ENCODE measurements around the gene ART1. TPM values are rescaled to one million over a fixed set of nuclear protein-coding genes. Genes with fewer than 3 reads are reported as not detected.

Gene ART1
- total and polyA plus RNA-seq, 2 of the 8 experiments (the other 6 are each of a cell fraction or from before 2014, with no cell fraction given) = not detected

DNA sequence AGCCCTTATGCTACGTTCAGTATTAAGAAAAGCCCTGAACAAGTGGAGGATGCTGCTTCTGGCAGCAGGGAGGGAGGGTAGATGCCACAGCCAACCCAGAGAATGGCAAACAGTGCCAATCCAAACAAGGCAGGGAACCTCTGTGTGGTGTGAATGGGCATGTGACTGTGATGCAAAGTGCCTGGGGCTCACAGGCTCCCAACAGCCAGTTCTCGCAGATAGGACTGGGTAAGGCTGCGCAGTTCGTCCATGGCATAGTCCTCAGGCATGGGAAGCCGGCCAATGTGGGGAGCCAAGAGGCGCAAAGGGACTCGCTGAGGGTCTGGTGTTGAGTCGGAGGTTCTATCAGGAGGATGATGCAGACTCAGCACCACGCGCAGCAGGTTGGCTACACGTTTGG, 31.0 kb downstream of the ART1 start:
- Histone ChIP-seq H2AFZ (ENCODE audit: low read length) (no peak overlapping the region), H4K8ac (ENCODE audit: extremely low read depth, insufficient read depth, low read length) (no peak overlapping the region), H3K23me2 (ENCODE audit: low read depth, low read length) (no peaks in the 10 kb centered on the region), H3K9ac (replicated peaks in 1 of 4; ENCODE audit: extremely low read depth in 1 of 4, low read depth in 3 of 4, low read length in 3 of 4) (no peak overlapping the region), H2BK5ac (ENCODE audit: low read depth, low read length) (no peak overlapping the region; the same call in 1 of the 2 replicates), H2BK120ac (replicated peaks; ENCODE audit: low read depth, low read length) (no peak overlapping the region), H3K4me1 (replicated peaks in 1 of 4; ENCODE audit: control insufficient read depth in 3 of 4, insufficient read depth in 4 of 4, low read length in 3 of 4) (no peaks in the 10 kb centered on the region), H3K27me3 (replicated peaks in 1 of 4; ENCODE audit: control insufficient read depth in 3 of 4, extremely low read depth in 1 of 4, insufficient read depth in 3 of 4, low read length in 3 of 4) (no peaks in the 10 kb centered on the region), H3K9me3 (ENCODE audit: insufficient read depth in 2 of 2, low read depth in 1 of 2, low read length in 1 of 2) (no peaks in the 10 kb centered on the region), H3K79me1 (ENCODE audit: low read depth, low read length) (no peaks in the 10 kb centered on the region), H2BK20ac (ENCODE audit: low read length) (no peak overlapping the region), H3K4me3 (ENCODE audit: extremely low read depth in 1 of 4, insufficient read depth in 2 of 4, low read depth in 3 of 4, low read length in 4 of 4) (no peak overlapping the region), H3K79me2 (ENCODE audit: control insufficient read depth in 1 of 2, insufficient read depth in 2 of 2, low read length in 2 of 2) (no peaks in the 10 kb centered on the region), H3K4ac (replicated peaks; ENCODE audit: insufficient read length, low read depth, low read length) (no peak overlapping the region), H2AK5ac (ENCODE audit: low read depth, low read length) (no peak overlapping the region), H3K23ac (ENCODE audit: insufficient read length) (no peak overlapping the region), H2BK12ac (ENCODE audit: low read depth, low read length) (no peak overlapping the region), H3K56ac (replicated peaks; ENCODE audit: insufficient read length, low read depth, low read length) (no peak overlapping the region), H4K91ac (replicated peaks; ENCODE audit: insufficient read length, low read length) (no peak overlapping the region), H3K18ac (ENCODE audit: extremely low read depth, low read length) (no peak overlapping the region), H3K27ac (ENCODE audit: low read depth, low read length) (no peak overlapping the region), H4K20me1 (replicated peaks in 1 of 2; ENCODE audit: control insufficient read depth in 1 of 2, insufficient read depth in 2 of 2, low read length in 2 of 2) (peaks cover 3% of the 10 kb centered on the region in 2 experiments), H2BK15ac (ENCODE audit: low read length) (no peak overlapping the region), H3K36me3 (ENCODE audit: control insufficient read depth in 2 of 4, insufficient read depth in 4 of 4, low read length in 3 of 4) (peaks cover 22 to 77% (median 63%) of the 10 kb centered on the region in 4 experiments; a peak in 7 of 8 replicates), H3K14ac (ENCODE audit: insufficient read length) (no peak overlapping the region), H4K5ac (ENCODE audit: insufficient read length, low read depth, low read length) (no peak overlapping the region), H3K4me2 (ENCODE audit: insufficient read depth in 1 of 2, low read depth in 2 of 2, low read length in 2 of 2) (no peak overlapping the region)
- FAIRE-seq (no peak), DNase-seq (ENCODE audit: low read depth in 1 of 2, low spot score in 2 of 2) (no peak)
- POLR2A ChIA-PET (ENCODE audit: partially characterized antibody) = no interaction called here
- WGBS, 2 experiments (ENCODE audit: extremely low coverage in 1 of 2, insufficient coverage in 1 of 2, insufficient read length in 1 of 2, insufficient replicate concordance in 2 of 2, low coverage in 1 of 2, low lambda C conversion rate in 2 of 2, missing lambda C conversion rate in 1 of 2) = 94% methylated on average over 11 of the region's 11 CpGs; no CpG with 5 or more reads in 1 of the 2 experiments
- CTCF ChIA-PET (ENCODE audit: partially characterized antibody) = no interaction called here
- TF ChIP-seq CEBPB (IDR thresholded peaks at IDR 0.05; ENCODE audit: low read depth, low read length) = no peak
- TF ChIP-seq EGR1 (IDR thresholded peaks at IDR 0.05; ENCODE audit: borderline replicate concordance, low read depth, low read length) = no peak
- TF ChIP-seq, protein P1, sequence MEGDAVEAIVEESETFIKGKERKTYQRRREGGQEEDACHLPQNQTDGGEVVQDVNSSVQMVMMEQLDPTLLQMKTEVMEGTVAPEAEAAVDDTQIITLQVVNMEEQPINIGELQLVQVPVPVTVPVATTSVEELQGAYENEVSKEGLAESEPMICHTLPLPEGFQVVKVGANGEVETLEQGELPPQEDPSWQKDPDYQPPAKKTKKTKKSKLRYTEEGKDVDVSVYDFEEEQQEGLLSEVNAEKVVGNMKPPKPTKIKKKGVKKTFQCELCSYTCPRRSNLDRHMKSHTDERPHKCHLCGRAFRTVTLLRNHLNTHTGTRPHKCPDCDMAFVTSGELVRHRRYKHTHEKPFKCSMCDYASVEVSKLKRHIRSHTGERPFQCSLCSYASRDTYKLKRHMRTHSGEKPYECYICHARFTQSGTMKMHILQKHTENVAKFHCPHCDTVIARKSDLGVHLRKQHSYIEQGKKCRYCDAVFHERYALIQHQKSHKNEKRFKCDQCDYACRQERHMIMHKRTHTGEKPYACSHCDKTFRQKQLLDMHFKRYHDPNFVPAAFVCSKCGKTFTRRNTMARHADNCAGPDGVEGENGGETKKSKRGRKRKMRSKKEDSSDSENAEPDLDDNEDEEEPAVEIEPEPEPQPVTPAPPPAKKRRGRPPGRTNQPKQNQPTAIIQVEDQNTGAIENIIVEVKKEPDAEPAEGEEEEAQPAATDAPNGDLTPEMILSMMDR (IDR thresholded peaks at IDR 0.05; ENCODE audit: control extremely low read depth in 1 of 3, insufficient read depth in 1 of 3, low read depth in 1 of 3, low read length in 3 of 3) = no peak
- TF ChIP-seq, protein P2, sequence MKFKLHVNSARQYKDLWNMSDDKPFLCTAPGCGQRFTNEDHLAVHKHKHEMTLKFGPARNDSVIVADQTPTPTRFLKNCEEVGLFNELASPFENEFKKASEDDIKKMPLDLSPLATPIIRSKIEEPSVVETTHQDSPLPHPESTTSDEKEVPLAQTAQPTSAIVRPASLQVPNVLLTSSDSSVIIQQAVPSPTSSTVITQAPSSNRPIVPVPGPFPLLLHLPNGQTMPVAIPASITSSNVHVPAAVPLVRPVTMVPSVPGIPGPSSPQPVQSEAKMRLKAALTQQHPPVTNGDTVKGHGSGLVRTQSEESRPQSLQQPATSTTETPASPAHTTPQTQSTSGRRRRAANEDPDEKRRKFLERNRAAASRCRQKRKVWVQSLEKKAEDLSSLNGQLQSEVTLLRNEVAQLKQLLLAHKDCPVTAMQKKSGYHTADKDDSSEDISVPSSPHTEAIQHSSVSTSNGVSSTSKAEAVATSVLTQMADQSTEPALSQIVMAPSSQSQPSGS (IDR thresholded peaks at IDR 0.05; ENCODE audit: low read length) = no peak
- TF ChIP-seq, protein P3, sequence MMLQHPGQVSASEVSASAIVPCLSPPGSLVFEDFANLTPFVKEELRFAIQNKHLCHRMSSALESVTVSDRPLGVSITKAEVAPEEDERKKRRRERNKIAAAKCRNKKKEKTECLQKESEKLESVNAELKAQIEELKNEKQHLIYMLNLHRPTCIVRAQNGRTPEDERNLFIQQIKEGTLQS (IDR thresholded peaks at IDR 0.05; ENCODE audit: insufficient read depth, low read depth, low read length) = no peak
- no peak for TF ChIP-seq YY1 (IDR thresholded peaks at IDR 0.05; ENCODE audit: low read depth, low read length)
- TF ChIP-seq FOSL1 (IDR thresholded peaks at IDR 0.05; ENCODE audit: insufficient read depth, low read depth, low read length) = no peak
- TF ChIP-seq TEAD4 (IDR thresholded peaks at IDR 0.05; ENCODE audit: low read depth, low read length) = no peak
- no peak for TF ChIP-seq RXRA (IDR thresholded peaks at IDR 0.05; ENCODE audit: insufficient read depth, low read depth, low read length)
- no peak for TF ChIP-seq EZH2 (IDR thresholded peaks at IDR 0.05; ENCODE audit: low read depth, low read length, severe bottlenecking)

All from H1 (cell line).